CD4-positive, alpha-beta T cell treated with Interleukin-15 for 1 hour (primary cell): Measurements from ENCODE around the gene SIRPB2.
"Not testable (repeated sequence)": the region's sequence is repeated elsewhere in the genome, so short reads cannot be mapped to it uniquely, and the experiment has no call there.

Source experiments
- DNase-seq: peaks from one replicate; pipeline ENCODE4 v3.0.0-alpha.2; 2020

The SIRPB2 gene

DNA sequence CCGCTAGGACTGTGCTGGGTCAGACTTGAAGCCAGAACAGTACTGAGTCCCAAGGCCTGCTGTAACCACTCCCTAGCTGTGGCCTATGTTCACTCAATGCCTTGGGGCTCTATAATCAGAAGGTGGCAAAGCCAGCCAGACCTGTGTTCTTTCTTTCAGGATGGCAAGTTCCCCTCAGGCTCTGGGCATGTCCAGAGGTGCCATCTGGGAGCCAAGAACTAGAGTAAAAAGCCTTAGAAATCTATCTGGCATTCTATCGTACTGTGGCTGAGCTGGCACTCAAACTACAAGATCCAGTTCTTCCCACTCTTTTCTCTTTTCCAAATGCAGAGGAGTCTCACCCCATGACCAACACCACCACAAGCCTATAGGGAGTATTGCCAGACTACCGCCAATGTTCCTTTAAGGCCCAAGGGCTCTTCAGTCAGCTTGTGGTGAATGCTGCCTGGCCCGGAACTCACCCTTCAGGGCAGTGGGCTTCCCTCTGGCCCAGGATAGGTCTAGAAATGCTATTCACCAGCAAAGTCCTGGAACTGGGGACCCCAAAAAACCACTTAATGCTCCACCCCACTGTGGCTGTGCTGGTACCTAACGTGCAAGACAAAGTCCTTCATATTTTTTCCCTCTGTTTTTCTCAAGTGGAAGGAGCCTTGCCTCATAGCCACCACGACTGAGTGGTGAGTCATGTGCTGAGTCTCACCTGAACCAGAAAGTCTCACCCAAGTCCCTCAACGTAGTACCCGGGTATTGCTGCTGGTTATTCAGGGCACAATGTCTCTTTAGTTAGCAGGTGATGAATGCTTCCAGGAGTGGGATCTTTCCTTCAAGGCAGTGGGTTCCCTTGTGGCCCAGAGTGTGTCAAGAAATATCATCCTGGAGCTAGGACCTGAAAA, 8.6 kb upstream of the SIRPB2 start:
- no peak for DNase-seq

DNA sequence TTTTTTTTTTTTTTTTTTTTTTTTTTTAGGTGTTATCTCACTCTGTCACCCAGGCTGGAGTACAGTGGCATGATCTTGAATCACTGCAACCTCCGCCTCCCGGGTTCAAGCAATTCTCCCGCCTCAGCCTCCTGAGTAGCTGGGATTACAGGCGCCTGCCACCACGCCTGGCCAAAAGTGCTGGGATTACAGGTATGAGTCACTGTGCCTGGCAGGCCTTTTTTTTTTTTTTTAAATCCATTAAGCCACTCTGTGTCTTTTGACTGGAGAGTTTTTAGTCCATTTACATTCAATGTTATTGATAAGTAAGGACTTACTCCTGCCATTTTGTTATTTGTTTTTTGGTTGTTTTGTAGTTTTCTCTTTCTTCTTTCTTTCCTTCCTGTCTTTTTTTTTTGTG, 6.2 kb upstream of the SIRPB2 start:
- not testable (repeated sequence) for DNase-seq

DNA sequence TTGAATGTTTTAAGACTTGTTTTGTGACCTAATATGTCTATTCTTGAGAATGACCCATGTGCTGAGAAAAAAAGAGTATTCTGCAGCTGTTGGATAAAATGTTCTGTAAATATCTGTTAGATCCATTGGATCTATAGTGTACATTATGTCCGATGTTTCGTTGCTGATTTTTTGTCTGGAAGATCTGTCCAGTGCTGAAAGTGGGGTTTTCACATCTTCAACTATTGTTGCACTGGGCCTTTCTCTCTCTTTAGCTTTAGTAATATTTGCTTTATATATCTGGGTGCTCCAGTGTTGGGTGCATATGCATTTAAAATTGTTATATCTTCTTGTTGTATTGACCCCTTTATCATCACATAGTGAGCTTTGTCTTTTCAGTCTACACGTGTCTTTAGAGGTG, 5.7 kb upstream of the SIRPB2 start:
- no peak for DNase-seq

GRCh38 chr20:1494436-1494835, 3.2 kb upstream of the SIRPB2 start:
- DNase-seq: no peak

- no peak for DNase-seq
Observed at GRCh38 chr20:1493536-1493935, 2.3 kb upstream of the SIRPB2 start.

- DNase-seq: no peak
Observed at GRCh38 chr20:1491860-1492642, 831 bp upstream of the SIRPB2 start.

GRCh38 chr20:1490643-1491195, 501 bp downstream of the SIRPB2 start:
- DNase-seq: no peak

GRCh38 chr20:1489764-1490436, 1.3 kb downstream of the SIRPB2 start:
- DNase-seq: peak; percentile 51

- DNase-seq: no peak
Observed at GRCh38 chr20:1489325-1489724, 1.9 kb downstream of the SIRPB2 start.

DNA sequence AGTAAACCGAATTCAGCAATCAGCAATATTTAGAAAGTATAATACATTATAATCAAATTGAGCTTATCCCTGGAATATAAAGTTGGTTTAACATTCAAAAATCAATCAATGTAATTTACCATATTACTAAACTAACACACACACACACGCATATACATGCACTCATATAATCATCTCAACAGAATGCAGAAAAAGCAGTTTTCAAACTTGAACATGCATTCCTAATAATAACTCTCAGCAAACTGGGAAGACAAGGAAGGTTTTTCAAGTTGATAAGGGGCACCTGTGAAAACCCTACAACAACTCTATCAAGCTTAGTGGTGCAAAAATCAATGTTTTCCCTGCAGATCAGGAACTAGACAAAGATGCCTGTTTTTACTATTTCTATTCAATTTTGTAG, 4.7 kb downstream of the SIRPB2 start:
- no peak for DNase-seq

- no peak for DNase-seq
Observed at GRCh38 chr20:1484438-1485116, 6.6 kb downstream of the SIRPB2 start.

DNA sequence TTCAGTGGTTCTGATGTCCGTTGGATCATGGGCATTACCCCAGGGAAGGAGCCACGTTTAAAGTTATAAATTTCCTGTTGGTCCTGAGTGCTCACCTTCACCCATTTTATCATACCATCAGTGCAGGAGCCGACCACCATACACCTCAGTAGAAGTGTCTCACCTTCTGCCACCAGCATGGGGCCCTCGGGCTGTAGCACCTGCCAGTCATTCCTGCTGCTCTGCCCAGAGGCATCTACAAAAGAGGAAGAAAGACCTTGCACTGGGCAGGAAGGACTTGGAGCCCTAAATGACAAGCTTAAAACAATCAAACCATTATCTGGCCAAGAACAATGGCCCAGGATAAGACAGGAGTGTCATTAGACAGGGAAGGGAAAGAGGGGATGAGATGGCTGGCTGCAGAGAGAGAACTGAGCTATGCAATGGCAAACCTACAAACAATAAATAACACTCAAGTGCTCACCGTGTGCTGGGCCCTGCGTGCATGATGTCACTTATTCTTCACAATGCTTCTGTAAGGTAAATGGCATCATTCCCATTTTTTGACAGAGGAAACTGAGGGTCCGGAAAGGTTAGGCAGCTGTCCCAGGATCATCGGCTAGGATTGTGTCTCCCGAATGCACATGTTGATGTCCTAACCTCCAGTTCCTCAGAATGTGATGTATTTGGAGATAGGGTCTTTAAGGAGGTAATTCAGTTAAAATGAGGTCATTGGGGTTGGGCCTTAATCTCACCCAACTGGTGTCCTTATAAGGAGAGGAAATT, 11.2 kb downstream of the SIRPB2 start:
- no peak for DNase-seq

GRCh38 chr20:1478566-1478965, 12.7 kb downstream of the SIRPB2 start:
- DNase-seq: no peak

- no peak for DNase-seq
Observed at GRCh38 chr20:1477896-1478490, 13.2 kb downstream of the SIRPB2 start.

GRCh38 chr20:1474817-1475603, 16.2 kb downstream of the SIRPB2 start:
- DNase-seq: no peak

- no peak for DNase-seq
Observed at GRCh38 chr20:1474325-1474724, 16.9 kb downstream of the SIRPB2 start.

- no peak for DNase-seq
Observed at GRCh38 chr20:1473246-1474220, 17.7 kb downstream of the SIRPB2 start.

DNA sequence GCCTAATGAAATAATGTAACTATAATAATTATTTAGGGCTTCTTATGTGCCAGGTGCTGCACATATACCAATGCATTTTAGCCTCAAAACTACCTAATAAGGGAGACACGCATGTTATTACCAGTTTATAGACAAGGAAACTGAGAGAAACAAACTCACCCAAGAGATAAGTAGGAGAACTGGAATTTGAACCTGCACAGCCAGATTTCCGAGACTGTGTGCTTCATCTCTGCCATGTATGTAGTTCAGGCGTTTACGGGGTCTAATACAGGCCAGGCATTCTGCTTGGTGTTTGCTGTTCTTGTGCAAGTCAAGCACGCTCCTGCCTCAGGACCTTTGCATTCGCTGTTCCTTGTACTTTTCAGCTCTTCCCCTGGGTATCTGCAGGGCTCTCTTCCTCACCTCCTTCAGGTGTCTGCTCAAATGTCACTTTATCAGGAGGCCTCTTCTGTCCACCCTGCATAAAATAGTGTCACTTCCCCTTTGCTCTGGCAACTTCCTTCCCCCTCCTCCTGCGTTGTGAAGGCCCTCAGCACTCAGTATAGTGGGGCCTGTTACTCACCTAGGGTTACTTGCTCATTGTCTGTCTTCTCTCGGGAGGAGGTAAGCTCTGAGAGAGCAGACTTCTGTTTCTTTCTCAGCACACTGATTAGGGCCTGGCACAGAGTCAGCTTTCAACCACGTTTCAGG, 18.5 kb downstream of the SIRPB2 start:
- DNase-seq: peak; percentile 48

DNA sequence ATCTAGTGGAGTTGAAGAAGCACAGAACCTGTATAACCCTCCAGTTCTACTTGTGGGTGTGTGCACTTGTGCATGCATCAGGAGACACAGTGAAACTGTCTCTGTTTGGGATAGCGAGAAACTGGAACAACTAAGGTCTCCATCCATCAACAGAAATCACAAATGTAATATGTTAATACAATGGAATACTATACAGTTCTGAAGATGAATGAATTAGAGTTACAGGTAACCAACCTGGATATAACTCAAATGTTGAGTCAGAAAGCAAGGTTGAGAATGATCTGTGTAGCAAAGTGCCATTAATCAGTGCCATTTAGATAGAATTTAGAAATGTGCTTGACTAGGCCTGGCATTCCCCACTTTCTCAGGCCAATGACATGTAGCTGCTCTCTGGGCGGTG, 20.0 kb downstream of the SIRPB2 start:
- no peak for DNase-seq
